ENCODE data around the gene C4orf51. TPM values are rescaled to one million over a fixed set of nuclear protein-coding genes. Genes with fewer than 3 reads are reported as not detected.

The C4orf51 gene
- total and polyA plus RNA-seq, 2 of the 8 experiments (the other 6 are each of a cell fraction or from before 2014, with no cell fraction given) = 0.54 TPM; not detected in 1

GRCh38 chr4:145773581-145774234, 93.8 kb downstream of the C4orf51 start:
- H3K4me1 ChIP-seq (replicated peaks in 1 of 4; ENCODE audit: control insufficient read depth in 3 of 4, insufficient read depth in 4 of 4, low read length in 3 of 4) = peaks cover 0 to 2% (median 0%) of the 10 kb centered on the region in 4 experiments; a peak in 2 of 7 replicates
- H3K36me3 ChIP-seq (ENCODE audit: control insufficient read depth in 2 of 4, insufficient read depth in 4 of 4, low read length in 3 of 4) = peaks cover 9 to 43% (median 26%) of the 10 kb centered on the region in 4 experiments; a peak in 7 of 8 replicates
- H2BK5ac ChIP-seq (ENCODE audit: low read depth, low read length) = 0 out of 2 replicates have a peak overlapping the region, but pooled peaks have one; percentile 1
- DNase-seq (ENCODE audit: low read depth in 1 of 2, low spot score in 2 of 2) (no peak), FAIRE-seq (no peak)
- H3K14ac ChIP-seq (ENCODE audit: insufficient read length) = no peak overlapping the region
- no peaks in the 10 kb centered on the region for H4K20me1 ChIP-seq (replicated peaks in 1 of 2; ENCODE audit: control insufficient read depth in 1 of 2, insufficient read depth in 2 of 2, low read length in 2 of 2)
- H2AK5ac ChIP-seq (ENCODE audit: low read depth, low read length) = no peak overlapping the region
- no peak overlapping the region for H2BK20ac ChIP-seq (ENCODE audit: low read length)
- no peak overlapping the region for H3K9ac ChIP-seq (replicated peaks in 1 of 4; ENCODE audit: extremely low read depth in 1 of 4, low read depth in 3 of 4, low read length in 3 of 4)
- no peak overlapping the region for H3K4me3 ChIP-seq (ENCODE audit: extremely low read depth in 1 of 4, insufficient read depth in 2 of 4, low read depth in 3 of 4, low read length in 4 of 4)
- H3K27me3 ChIP-seq (replicated peaks in 1 of 4; ENCODE audit: control insufficient read depth in 3 of 4, extremely low read depth in 1 of 4, insufficient read depth in 3 of 4, low read length in 3 of 4) = no peaks in the 10 kb centered on the region
- CTCF ChIA-PET (ENCODE audit: partially characterized antibody) = interaction anchor here (0.6 to 1.0 kb wide), 3 partner anchors 15 to 59 kb away, joined by 3 to 4 read pairs (median 4); no protein-coding TSS in a partner anchor
- no peaks in the 10 kb centered on the region for H3K79me2 ChIP-seq (ENCODE audit: control insufficient read depth in 1 of 2, insufficient read depth in 2 of 2, low read length in 2 of 2)
- 96% methylated on average over 6 of the region's 6 CpGs; no CpG with 5 or more reads in 1 of the 2 experiments for WGBS, 2 experiments (ENCODE audit: extremely low coverage in 1 of 2, insufficient coverage in 1 of 2, insufficient read length in 1 of 2, insufficient replicate concordance in 2 of 2, low coverage in 1 of 2, low lambda C conversion rate in 2 of 2, missing lambda C conversion rate in 1 of 2)
- no peaks in the 10 kb centered on the region for H3K9me3 ChIP-seq (ENCODE audit: insufficient read depth in 2 of 2, low read depth in 1 of 2, low read length in 1 of 2)
- no peak overlapping the region for H4K8ac ChIP-seq (ENCODE audit: extremely low read depth, insufficient read depth, low read length)
- no peak overlapping the region for H4K5ac ChIP-seq (ENCODE audit: insufficient read length, low read depth, low read length)
- 0 out of 2 replicates have a peak, but pooled peaks cover 2% of the 10 kb centered on the region for H3K79me1 ChIP-seq (ENCODE audit: low read depth, low read length)
- H2BK15ac ChIP-seq (ENCODE audit: low read length) = no peak overlapping the region
- no peak overlapping the region for H4K91ac ChIP-seq (replicated peaks; ENCODE audit: insufficient read length, low read length)
- H3K23me2 ChIP-seq (ENCODE audit: low read depth, low read length) = no peaks in the 10 kb centered on the region
- H2AFZ ChIP-seq (ENCODE audit: low read length) = no peak overlapping the region
- no peak overlapping the region for H3K23ac ChIP-seq (ENCODE audit: insufficient read length)
- no peak overlapping the region for H3K18ac ChIP-seq (ENCODE audit: extremely low read depth, low read length)
- POLR2A ChIA-PET (ENCODE audit: partially characterized antibody) = interaction anchor here (1.3 kb wide), 1 partner anchor 49 kb away, joined by 3 read pairs; no protein-coding TSS in a partner anchor
- no peak overlapping the region for H2BK120ac ChIP-seq (replicated peaks; ENCODE audit: low read depth, low read length)
- H2BK12ac ChIP-seq (ENCODE audit: low read depth, low read length) = no peak overlapping the region
- H3K56ac ChIP-seq (replicated peaks; ENCODE audit: insufficient read length, low read depth, low read length) = no peak overlapping the region
- H3K27ac ChIP-seq (ENCODE audit: low read depth, low read length) = no peak overlapping the region
- H3K4me2 ChIP-seq (ENCODE audit: insufficient read depth in 1 of 2, low read depth in 2 of 2, low read length in 2 of 2) = no peak overlapping the region
- no peak overlapping the region for H3K4ac ChIP-seq (replicated peaks; ENCODE audit: insufficient read length, low read depth, low read length)
- no peak for TF ChIP-seq CHD2 (IDR thresholded peaks at IDR 0.05; ENCODE audit: low read length)
- no peak for TF ChIP-seq EZH2 (IDR thresholded peaks at IDR 0.05; ENCODE audit: low read depth, low read length, severe bottlenecking)
- no peak for TF ChIP-seq SIN3A (conservative IDR thresholded peaks at IDR 0.05 in 1 of 2, IDR thresholded peaks at IDR 0.05 in 1 of 2; ENCODE audit: low read depth in 1 of 2, low read length in 2 of 2)
- no peak for TF ChIP-seq HDAC2 (IDR thresholded peaks at IDR 0.05; ENCODE audit: borderline replicate concordance in 1 of 2, low read depth in 2 of 2, low read length in 2 of 2)
- TF ChIP-seq BCL11A (IDR thresholded peaks at IDR 0.05; ENCODE audit: low read depth in 2 of 2, low read length in 2 of 2) = no peak
- TF ChIP-seq EGR1 (IDR thresholded peaks at IDR 0.05; ENCODE audit: borderline replicate concordance, low read depth, low read length) = no peak
- no peak for TF ChIP-seq SIRT6 (IDR thresholded peaks at IDR 0.05; ENCODE audit: low read length)
- TF ChIP-seq TAF1 (IDR thresholded peaks at IDR 0.05; ENCODE audit: low read depth, low read length) = no peak
- no peak for TF ChIP-seq CTCF (IDR thresholded peaks at IDR 0.05; ENCODE audit: control extremely low read depth in 1 of 3, insufficient read depth in 1 of 3, low read depth in 1 of 3, low read length in 3 of 3)

All from H1 (cell line).